Measurements from ENCODE around the gene AKT3. TPM values are rescaled to one million over a fixed set of nuclear protein-coding genes. Genes with fewer than 3 reads are reported as not detected.

AKT3 gene
- total and polyA plus RNA-seq, 2 of the 8 experiments (the other 6 are each of a cell fraction or from before 2014, with no cell fraction given) = 6.0 to 36.4 TPM

DNA sequence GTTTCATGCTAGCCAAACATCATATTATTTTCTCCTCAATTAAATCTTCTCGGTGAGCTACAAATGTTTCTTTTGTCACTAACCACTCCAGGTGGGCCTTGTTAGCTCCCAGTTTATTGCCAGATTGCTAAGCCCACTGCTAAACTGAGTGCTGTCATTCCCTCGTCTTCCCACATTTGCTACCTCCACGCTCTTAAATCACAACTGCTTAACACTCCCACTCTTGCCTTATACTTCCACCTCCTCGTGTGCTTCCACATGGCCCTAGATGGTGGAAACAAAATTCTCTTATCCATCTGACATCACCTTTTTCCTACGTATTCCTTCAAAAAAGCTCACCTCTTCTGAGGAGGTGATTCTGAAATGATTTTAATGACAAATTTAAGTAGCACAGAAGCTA lies 34.6 kb upstream of the AKT3 start (continued):
- no peak for TF ChIP-seq SIX5 (IDR thresholded peaks at IDR 0.05; ENCODE audit: low read depth, low read length)
- no peak for TF ChIP-seq SRF (IDR thresholded peaks at IDR 0.05; ENCODE audit: low read depth, low read length)

All from H1 (cell line).